CD4-positive, alpha-beta T cell treated with Interleukin-1 beta for 1 hour (primary cell): Measurements from ENCODE around the gene ESD.
A peak's percentile ranks its signal among the peaks of the same experiment; 100 is the strongest.
"Not testable (repeated sequence)": the region's sequence is repeated elsewhere in the genome, so short reads cannot be mapped to it uniquely, and the experiment has no call there.

Experiments used
- DNase-seq, 2 donors: peaks; one replicate each; pipeline ENCODE4 v3.0.0-alpha.2; 2020 to 2022

The ESD gene

GRCh38 chr13:46796515-46797474 lies at the start of gene ESD:
TSS of gene ESD (minus strand) at chr13:46797161. CDS start at chr13:46791413, 5,748 bp downstream.
- peak; percentile 87 to 88 for DNase-seq

GRCh38 chr13:46846726-46847125 lies 49.8 kb upstream of the ESD start:
- no peak for DNase-seq

- no peak for DNase-seq
These were observed 48.2 kb upstream of the ESD start for GRCh38 chr13:46845146-46845545.

- no peak for DNase-seq
These were observed 47.5 kb upstream of the ESD start for GRCh38 chr13:46844431-46844830.

- no peak for DNase-seq
These were observed 42.4 kb upstream of the ESD start for GRCh38 chr13:46839399-46839798.

- no peak for DNase-seq
These were observed 37.7 kb upstream of the ESD start for GRCh38 chr13:46834657-46835056.

- peak; percentile 11 to 49 for DNase-seq
These were observed 34.7 kb upstream of the ESD start for GRCh38 chr13:46831588-46832194.

GRCh38 chr13:46830405-46831005 lies 33.5 kb upstream of the ESD start:
- no peak for DNase-seq

GRCh38 chr13:46822551-46822950 lies 25.6 kb upstream of the ESD start:
- no peak for DNase-seq

GRCh38 chr13:46817838-46818476 lies 21.0 kb upstream of the ESD start:
- no peak for DNase-seq

GRCh38 chr13:46817095-46817494 lies 20.1 kb upstream of the ESD start:
- no peak for DNase-seq

- no peak for DNase-seq
These were observed 19.4 kb upstream of the ESD start for GRCh38 chr13:46816371-46816770.

- DNase-seq: no peak
These were observed 15.4 kb upstream of the ESD start for GRCh38 chr13:46812301-46812797.

- no peak for DNase-seq
These were observed 13.5 kb upstream of the ESD start for GRCh38 chr13:46810440-46810839.

GRCh38 chr13:46804921-46805320 lies 8.0 kb upstream of the ESD start:
- DNase-seq: not testable (repeated sequence)

- DNase-seq: no peak
These were observed 7.4 kb upstream of the ESD start for GRCh38 chr13:46804391-46804815.

- DNase-seq: no peak
These were observed 6.6 kb upstream of the ESD start for GRCh38 chr13:46803586-46803985.

- DNase-seq: no peak
These were observed 4.9 kb upstream of the ESD start for GRCh38 chr13:46801858-46802257.

- DNase-seq: no peak
These were observed 2.2 kb upstream of the ESD start for GRCh38 chr13:46799139-46799538.

GRCh38 chr13:46797501-46798237 lies 708 bp upstream of the ESD start:
- DNase-seq: peak in 1 of 2 donors; percentile 1

GRCh38 chr13:46796129-46796514 lies 839 bp downstream of the ESD start:
- DNase-seq: no peak

GRCh38 chr13:46795321-46795720 lies 1.6 kb downstream of the ESD start:
- DNase-seq: no peak
